Mucosa of descending colon (tissue), 3 donors: ENCODE measurements around the gene MACROH2A1. TPM values are rescaled to one million over a fixed set of nuclear protein-coding genes. Genes with fewer than 3 reads are reported as not detected.

ENCODE experiments used
- ATAC-seq: fragments of 200-7000 bp; cut with Tn5 transposase; one replicate; pipeline ENCODE4 v1.9.1; 2020; ENCODE audit warnings: mild to moderate bottlenecking, moderate library complexity
- DNase-seq, 3 donors: peaks; one replicate each; pipeline ENCODE4 v3.0.0-alpha.2; 2020
- H3K36me3 ChIP-seq: fragments of 200-600 bp; one replicate; pipeline ENCODE4 v1.8.0; 2021; ENCODE audit warnings: low read depth, mild to moderate bottlenecking
- H3K4me1 ChIP-seq: fragments of 200-600 bp; one replicate; pipeline ENCODE4 v1.8.0; 2021; ENCODE audit warnings: low read depth, mild to moderate bottlenecking
- H3K4me3 ChIP-seq: fragments of 200-600 bp; one replicate; pipeline ENCODE4 v1.8.0; 2021; ENCODE audit warnings: mild to moderate bottlenecking
- H3K9me3 ChIP-seq: fragments of 200-600 bp; one replicate; pipeline ENCODE4 v1.8.0; 2021; ENCODE audit warnings: mild to moderate bottlenecking
- CTCF ChIP-seq: fragments of 200-600 bp; IDR thresholded peaks from one replicate; pipeline ENCODE4 v1.8.0; 2022; ENCODE audit warnings: antibody characterized with exemption, mild to moderate bottlenecking
- intact Hi-C, 2 donors: fragments of 100-400 bp; cut with DNase I in 1 of 2; cut with micrococcal nuclease in 1 of 2; formaldehyde crosslinking; loops; one replicate each; pipeline versions ENCODE4 v1.11.0 to v1.11.1; 2022; cut with DNase I, micrococcal nuclease
- total RNA-seq, 3 donors: library from RNA; stranded (reverse); fragmentation: NEBNext Ultra II Directional in 2 of 3; extraction: Animal tissue kit (Norgen Biotek cat#: 25700) in 2 of 3; gene quantifications; one replicate each; pipeline versions ENCODE4 v1.2.1 to v1.2.4, GENCODE V29; 2021 to 2023
- donor health status: DM: no; HTN: no; CAD: no; lungs with moderate emphysema.
- donor health status: DM: no; HTN: no; CAD: no.
- donor health status: DM: no; HTN: yes; CAD: no.

MACROH2A1 gene
- total RNA-seq, 3 donors from 2014 or later, result 170 to 255 (median 243) TPM

- intact Hi-C loops, result no loop called here
- no peaks in the 10 kb centered on the region for H3K36me3 ChIP-seq
- H3K9me3 ChIP-seq, result peaks cover 9% of the 10 kb centered on the region
- peak; percentile 79 for ATAC-seq
- peak in 1 of 3 donors; percentile 59 for DNase-seq
- no peak overlapping the region for H3K4me3 ChIP-seq
- peak; percentile 29 for TF ChIP-seq CTCF
- H3K4me1 ChIP-seq, result no peaks in the 10 kb centered on the region
Measured at GRCh38 chr5:135426102-135427082, 27.4 kb upstream of the MACROH2A1 start.

GRCh38 chr5:135425641-135426040, 26.6 kb upstream of the MACROH2A1 start:
- ATAC-seq, result no peak
- intact Hi-C loops, result no loop called here
- H3K36me3 ChIP-seq, result no peaks in the 10 kb centered on the region

GRCh38 chr5:135423846-135424168, 24.8 kb upstream of the MACROH2A1 start:
- DNase-seq, result no peak
- H3K4me1 ChIP-seq, result no peaks in the 10 kb centered on the region
- TF ChIP-seq CTCF, result no peak
- ATAC-seq, result no peak
- no peaks in the 10 kb centered on the region for H3K36me3 ChIP-seq
- no peak overlapping the region for H3K4me3 ChIP-seq
- intact Hi-C loops, result no loop called here
- H3K9me3 ChIP-seq, result peaks cover 6% of the 10 kb centered on the region

More at GRCh38 chr5:135425641-135426040, 26.6 kb upstream of the MACROH2A1 start:
- no peak for TF ChIP-seq CTCF
- Histone ChIP-seq H3K4me3 (no peak overlapping the region), H3K4me1 (no peaks in the 10 kb centered on the region), H3K9me3 (peaks cover 9% of the 10 kb centered on the region)
- no peak for DNase-seq

- no peak for DNase-seq
- TF ChIP-seq CTCF, result no peak
- Histone ChIP-seq H3K4me3 (no peak overlapping the region), H3K9me3 (peaks cover under 1% of the 10 kb centered on the region), H3K36me3 (no peaks in the 10 kb centered on the region), H3K4me1 (no peaks in the 10 kb centered on the region)
- intact Hi-C loops, result no loop called here
- peak; percentile 81 for ATAC-seq
Measured at GRCh38 chr5:135423146-135423845, 24.3 kb upstream of the MACROH2A1 start.

GRCh38 chr5:135422419-135422818, 23.4 kb upstream of the MACROH2A1 start:
- no peaks in the 10 kb centered on the region for H3K9me3 ChIP-seq
- ATAC-seq (no peak), DNase-seq (no peak)
- intact Hi-C loops, result no loop called here
- H3K4me1 ChIP-seq, result no peaks in the 10 kb centered on the region
- no peak for TF ChIP-seq CTCF
- H3K4me3 ChIP-seq, result no peak overlapping the region
- no peaks in the 10 kb centered on the region for H3K36me3 ChIP-seq
